IMR-90 (cell line): ENCODE results near the gene NRDC.
"Not testable (repeated sequence)": the region's sequence is repeated elsewhere in the genome, so short reads cannot be mapped to it uniquely, and the experiment has no call there.

ENCODE experiments used
- BHLHE40 ChIP-seq: fragments of 150-350 bp; IDR thresholded peaks from 2 replicates; pipeline ENCODE4 v1.6.1; 2016; ENCODE audit warnings: mild to moderate bottlenecking, low read depth, low read length
- CEBPB ChIP-seq: IDR thresholded peaks from 2 replicates; pipeline ENCODE4 v1.6.1; 2012; ENCODE audit warnings: low read depth, low read length, improper control_type of control experiment
- POLR2A ChIP-seq: IDR thresholded peaks from 2 replicates; pipeline ENCODE4 v1.6.1; 2012; ENCODE audit warnings: mild to moderate bottlenecking, low read depth, low read length
- RAD21 ChIP-seq: IDR thresholded peaks from 2 replicates; pipeline ENCODE4 v1.6.1; 2012; ENCODE audit warnings: low read length, improper control_type of control experiment
- TF ChIP-seq, protein P1 (sequence below): conservative IDR thresholded peaks from 2 replicates; pipeline ENCODE4 v1.5.1; 2012; ENCODE audit warnings: mild to moderate bottlenecking, low read depth, low read length, improper control_type of control experiment

- TF ChIP-seq BHLHE40, RAD21, POLR2A, CEBPB: not testable (repeated sequence)
- TF ChIP-seq, protein P1, sequence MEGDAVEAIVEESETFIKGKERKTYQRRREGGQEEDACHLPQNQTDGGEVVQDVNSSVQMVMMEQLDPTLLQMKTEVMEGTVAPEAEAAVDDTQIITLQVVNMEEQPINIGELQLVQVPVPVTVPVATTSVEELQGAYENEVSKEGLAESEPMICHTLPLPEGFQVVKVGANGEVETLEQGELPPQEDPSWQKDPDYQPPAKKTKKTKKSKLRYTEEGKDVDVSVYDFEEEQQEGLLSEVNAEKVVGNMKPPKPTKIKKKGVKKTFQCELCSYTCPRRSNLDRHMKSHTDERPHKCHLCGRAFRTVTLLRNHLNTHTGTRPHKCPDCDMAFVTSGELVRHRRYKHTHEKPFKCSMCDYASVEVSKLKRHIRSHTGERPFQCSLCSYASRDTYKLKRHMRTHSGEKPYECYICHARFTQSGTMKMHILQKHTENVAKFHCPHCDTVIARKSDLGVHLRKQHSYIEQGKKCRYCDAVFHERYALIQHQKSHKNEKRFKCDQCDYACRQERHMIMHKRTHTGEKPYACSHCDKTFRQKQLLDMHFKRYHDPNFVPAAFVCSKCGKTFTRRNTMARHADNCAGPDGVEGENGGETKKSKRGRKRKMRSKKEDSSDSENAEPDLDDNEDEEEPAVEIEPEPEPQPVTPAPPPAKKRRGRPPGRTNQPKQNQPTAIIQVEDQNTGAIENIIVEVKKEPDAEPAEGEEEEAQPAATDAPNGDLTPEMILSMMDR, result not testable (repeated sequence)
Measured at GRCh38 chr1:51819021-51819420, 59.5 kb downstream of the NRDC start.
